NCI-H1417 (cell line): ENCODE data around the gene ILK.
A peak's percentile ranks its signal among the peaks of the same experiment; 100 is the strongest.

Experiments used
- DNase-seq, 3 experiments: peaks; one replicate each; lab custom pipeline; 2025; lab: John Stamatoyannopoulos, UW

The ILK gene

GRCh38 chr11:6621711-6622211 is 18.2 kb downstream of the ILK start:
- no peak for DNase-seq

GRCh38 chr11:6622261-6623171 is 18.9 kb downstream of the ILK start:
- peak in 1 of 3 experiments; percentile 8 for DNase-seq

- no peak for DNase-seq
Measured at GRCh38 chr11:6623391-6624363, 20.1 kb downstream of the ILK start.

- no peak for DNase-seq
Measured at GRCh38 chr11:6625156-6625831, 21.7 kb downstream of the ILK start.

GRCh38 chr11:6625832-6626420 is 22.4 kb downstream of the ILK start:
- DNase-seq, result no peak

- DNase-seq, result no peak
Measured at GRCh38 chr11:6626971-6627761, 23.6 kb downstream of the ILK start.

- DNase-seq, result no peak
Measured at GRCh38 chr11:6627762-6628241, 24.2 kb downstream of the ILK start.

- no peak for DNase-seq
Measured at GRCh38 chr11:6628526-6628925, 25.0 kb downstream of the ILK start.

GRCh38 chr11:6629573-6629891 is 26.0 kb downstream of the ILK start:
- DNase-seq, result no peak

GRCh38 chr11:6629892-6630631 is 26.5 kb downstream of the ILK start:
- DNase-seq, result peak in 1 of 3 experiments; percentile 60

- no peak for DNase-seq
Measured at GRCh38 chr11:6630632-6631291, 27.2 kb downstream of the ILK start.

- DNase-seq, result no peak
Measured at GRCh38 chr11:6631361-6631890, 27.9 kb downstream of the ILK start.

GRCh38 chr11:6632116-6633073 is 28.8 kb downstream of the ILK start:
- no peak for DNase-seq

- no peak for DNase-seq
Measured at GRCh38 chr11:6633422-6634408, 30.1 kb downstream of the ILK start.

GRCh38 chr11:6634534-6634933 is 31.0 kb downstream of the ILK start:
- no peak for DNase-seq

- DNase-seq, result no peak
Measured at GRCh38 chr11:6635082-6635932, 31.7 kb downstream of the ILK start.
